ENCODE data around the gene CACNA2D1.

CACNA2D1 gene

DNA sequence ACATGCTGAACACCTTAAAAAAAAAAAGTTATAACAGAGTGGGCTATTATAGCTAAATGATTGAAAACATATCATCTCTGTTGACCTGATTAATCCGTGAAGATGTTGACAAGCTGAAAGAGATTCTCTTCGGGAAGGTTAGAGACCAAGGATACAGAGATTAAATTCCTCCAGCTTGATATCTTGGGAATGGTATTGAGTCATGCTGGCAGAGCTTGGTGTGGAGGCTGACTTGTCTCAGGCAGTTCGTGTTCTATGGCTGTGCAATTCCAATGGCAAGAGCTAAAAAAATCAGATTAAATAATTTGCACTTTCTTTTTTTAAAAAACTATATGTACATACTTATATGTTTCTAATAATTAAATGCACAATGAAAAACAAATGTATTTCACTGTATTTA is 24.9 kb upstream of the CACNA2D1 start:
- TF ChIP-seq TAF1 (IDR thresholded peaks at IDR 0.05; ENCODE audit: low read depth), result no peak
- TF ChIP-seq EP300 (IDR thresholded peaks at IDR 0.05; ENCODE audit: borderline replicate concordance), result no peak
- no peak for TF ChIP-seq YY1 (IDR thresholded peaks at IDR 0.05; ENCODE audit: low read depth)
- no peak for TF ChIP-seq FOXM1 (IDR thresholded peaks at IDR 0.05; ENCODE audit: borderline replicate concordance, low read depth)
- no peak for TF ChIP-seq CREB1 (IDR thresholded peaks at IDR 0.05; ENCODE audit: low read depth)
- TF ChIP-seq RAD21 (IDR thresholded peaks at IDR 0.05; ENCODE audit: low read depth), result no peak
- no peak for TF ChIP-seq CEBPB (IDR thresholded peaks at IDR 0.05)

DNA sequence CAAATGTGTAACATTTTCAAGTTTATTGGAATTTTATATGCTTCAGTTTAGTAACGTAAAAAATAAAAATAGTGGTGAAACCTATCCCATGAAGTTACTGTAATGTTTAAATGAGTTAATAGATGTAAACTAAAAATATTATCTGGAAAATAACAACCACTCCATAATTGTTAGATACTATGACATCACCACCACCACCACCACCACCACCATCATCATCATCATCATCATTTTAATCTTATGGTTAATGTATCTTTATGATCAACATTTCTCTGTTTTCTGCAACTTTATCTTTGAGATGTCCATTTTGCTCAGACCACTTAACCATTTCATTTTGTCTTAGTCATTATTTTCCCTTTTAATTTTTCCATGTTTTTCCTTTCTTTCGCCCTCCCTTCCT is 23.4 kb upstream of the CACNA2D1 start:
- TF ChIP-seq EP300 (IDR thresholded peaks at IDR 0.05; ENCODE audit: borderline replicate concordance) (no peak), EGR1 (IDR thresholded peaks at IDR 0.05) (no peak), CEBPB (IDR thresholded peaks at IDR 0.05) (no peak), FOXM1 (IDR thresholded peaks at IDR 0.05; ENCODE audit: borderline replicate concordance, low read depth) (no peak), NFIC (IDR thresholded peaks at IDR 0.05) (no peak), REST (IDR thresholded peaks at IDR 0.05; ENCODE audit: low read depth) (no peak), TCF12 (IDR thresholded peaks at IDR 0.05; ENCODE audit: low read depth) (no peak), YY1 (IDR thresholded peaks at IDR 0.05; ENCODE audit: low read depth) (no peak), RAD21 (IDR thresholded peaks at IDR 0.05; ENCODE audit: low read depth) (no peak), TAF1 (IDR thresholded peaks at IDR 0.05; ENCODE audit: low read depth) (no peak), TEAD4 (IDR thresholded peaks at IDR 0.05) (no peak), ZBTB7A (IDR thresholded peaks at IDR 0.05; ENCODE audit: low read depth) (no peak), CREB1 (IDR thresholded peaks at IDR 0.05; ENCODE audit: low read depth) (no peak)
- TF ChIP-seq, protein P1, sequence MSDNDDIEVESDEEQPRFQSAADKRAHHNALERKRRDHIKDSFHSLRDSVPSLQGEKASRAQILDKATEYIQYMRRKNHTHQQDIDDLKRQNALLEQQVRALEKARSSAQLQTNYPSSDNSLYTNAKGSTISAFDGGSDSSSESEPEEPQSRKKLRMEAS (IDR thresholded peaks at IDR 0.05), result no peak
- TF ChIP-seq, protein P2, sequence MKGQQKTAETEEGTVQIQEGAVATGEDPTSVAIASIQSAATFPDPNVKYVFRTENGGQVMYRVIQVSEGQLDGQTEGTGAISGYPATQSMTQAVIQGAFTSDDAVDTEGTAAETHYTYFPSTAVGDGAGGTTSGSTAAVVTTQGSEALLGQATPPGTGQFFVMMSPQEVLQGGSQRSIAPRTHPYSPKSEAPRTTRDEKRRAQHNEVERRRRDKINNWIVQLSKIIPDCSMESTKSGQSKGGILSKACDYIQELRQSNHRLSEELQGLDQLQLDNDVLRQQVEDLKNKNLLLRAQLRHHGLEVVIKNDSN (IDR thresholded peaks at IDR 0.05), result no peak

DNA sequence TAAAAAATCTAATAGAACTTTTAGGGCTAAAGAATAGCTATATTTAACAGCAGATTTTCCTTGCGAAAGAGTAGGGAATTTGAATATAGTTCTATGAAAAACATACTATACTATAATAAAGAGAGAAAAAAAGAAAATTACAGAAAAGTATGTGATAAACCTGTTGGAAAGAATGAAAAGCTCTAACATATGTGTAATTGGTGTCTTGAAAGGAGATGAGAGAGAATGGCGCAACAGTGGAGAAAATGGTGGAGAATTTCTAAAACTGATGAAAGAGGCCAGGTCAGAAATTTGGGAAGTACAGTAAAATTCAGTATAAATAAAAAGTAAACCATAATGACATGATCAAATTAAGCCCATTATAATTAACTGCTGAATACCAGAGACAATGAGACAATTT is 20.8 kb upstream of the CACNA2D1 start:
- TF ChIP-seq EP300 (IDR thresholded peaks at IDR 0.05; ENCODE audit: borderline replicate concordance) (no peak), REST (IDR thresholded peaks at IDR 0.05; ENCODE audit: low read depth) (no peak), TEAD4 (IDR thresholded peaks at IDR 0.05) (no peak), EGR1 (IDR thresholded peaks at IDR 0.05) (no peak), YY1 (IDR thresholded peaks at IDR 0.05; ENCODE audit: low read depth) (no peak), CREB1 (IDR thresholded peaks at IDR 0.05; ENCODE audit: low read depth) (no peak), CEBPB (IDR thresholded peaks at IDR 0.05) (no peak), FOXM1 (IDR thresholded peaks at IDR 0.05; ENCODE audit: borderline replicate concordance, low read depth) (no peak), NFIC (IDR thresholded peaks at IDR 0.05) (no peak)
- TF ChIP-seq, protein P2 (IDR thresholded peaks at IDR 0.05), result no peak
- TF ChIP-seq, protein P1 (IDR thresholded peaks at IDR 0.05), result no peak

DNA sequence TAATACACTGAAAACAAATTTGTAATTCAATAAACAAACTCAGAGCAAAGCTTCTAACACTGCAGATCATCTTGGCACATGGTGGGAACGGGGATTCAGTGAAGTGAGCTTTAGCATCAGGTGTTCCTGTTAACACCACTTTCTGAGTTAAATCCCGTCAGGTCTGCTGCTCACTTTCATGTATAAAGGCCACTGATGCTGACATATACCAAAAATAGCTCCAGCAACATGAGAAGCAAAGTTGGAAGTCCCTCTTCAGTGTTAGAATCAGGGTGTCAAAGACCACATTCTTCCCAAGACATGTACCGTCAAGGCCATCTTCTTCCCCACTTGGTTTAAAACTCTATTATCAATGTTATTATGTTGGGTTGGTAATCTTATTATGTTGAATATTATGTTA is 11.7 kb upstream of the CACNA2D1 start:
- TF ChIP-seq EGR1 (IDR thresholded peaks at IDR 0.05) (no peak), REST (IDR thresholded peaks at IDR 0.05; ENCODE audit: low read depth) (no peak), TCF12 (IDR thresholded peaks at IDR 0.05; ENCODE audit: low read depth) (no peak), TAF1 (IDR thresholded peaks at IDR 0.05; ENCODE audit: low read depth) (no peak), YY1 (IDR thresholded peaks at IDR 0.05; ENCODE audit: low read depth) (no peak), EP300 (IDR thresholded peaks at IDR 0.05; ENCODE audit: borderline replicate concordance) (no peak), CREB1 (IDR thresholded peaks at IDR 0.05; ENCODE audit: low read depth) (no peak), RAD21 (IDR thresholded peaks at IDR 0.05; ENCODE audit: low read depth) (no peak), NFIC (IDR thresholded peaks at IDR 0.05) (no peak)
- TF ChIP-seq, protein P2 (IDR thresholded peaks at IDR 0.05), result no peak
- TF ChIP-seq, protein P1 (IDR thresholded peaks at IDR 0.05), result no peak

Measured in Ishikawa (cell line).